Measurements from ENCODE around the gene ARFGEF2.

Gene ARFGEF2

DNA sequence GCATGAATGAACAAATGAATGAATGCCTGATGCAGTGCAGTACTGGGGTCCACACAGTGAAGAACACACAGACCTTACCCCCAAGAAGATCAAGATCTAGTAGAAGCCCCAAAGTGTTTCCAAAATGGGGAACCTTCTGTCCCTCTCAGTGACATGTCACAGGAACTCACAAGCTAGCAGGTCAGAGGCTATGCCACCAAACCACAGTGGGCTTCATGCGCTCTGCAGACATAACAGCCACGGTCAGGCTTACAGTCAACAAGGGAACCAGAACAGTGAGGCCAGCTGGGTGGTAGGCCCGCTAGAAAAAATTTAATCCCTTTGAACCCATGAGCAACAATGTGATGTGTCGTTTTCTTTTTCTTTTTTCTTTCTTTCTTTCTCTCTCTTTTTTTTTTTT is 20.2 kb upstream of the ARFGEF2 start:
- no peak for DNase-seq
- Histone ChIP-seq H3K36me3 (no peaks in the 10 kb centered on the region), H3K9me3 (ENCODE audit: severe bottlenecking) (no peaks in the 10 kb centered on the region), H3K27ac (no peak overlapping the region), H3K4me3 (ENCODE audit: low read depth, low read length) (no peak overlapping the region), H3K27me3 (ENCODE audit: insufficient read depth, low read depth, severe bottlenecking) (no peaks in the 10 kb centered on the region)
- no peak for TF ChIP-seq CTCF (IDR thresholded peaks at IDR 0.05; ENCODE audit: low read depth, low read length)

DNA sequence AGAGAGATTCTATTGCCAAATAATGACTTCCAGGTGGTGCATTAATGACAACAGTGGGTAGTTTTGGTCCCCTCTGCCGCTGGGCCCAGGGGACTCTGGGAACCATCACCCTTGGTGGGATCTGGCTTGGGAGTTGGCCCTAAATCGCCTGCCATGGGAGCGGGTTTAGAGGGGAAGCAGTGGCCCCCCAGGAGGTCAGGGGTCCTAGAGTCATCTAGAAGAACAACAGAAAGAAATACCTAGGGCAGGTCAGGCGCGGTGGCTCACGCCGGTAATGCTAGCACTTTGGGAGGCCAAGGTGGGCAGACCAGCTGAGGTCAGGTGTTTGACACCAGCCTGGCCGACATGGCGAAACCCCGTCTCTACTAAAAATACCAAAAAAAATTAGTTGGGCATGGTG is 17.8 kb upstream of the ARFGEF2 start:
- no peaks in the 10 kb centered on the region for H3K36me3 ChIP-seq
- H3K27ac ChIP-seq, result no peak overlapping the region
- H3K4me3 ChIP-seq (ENCODE audit: low read depth, low read length), result no peak overlapping the region
- no peak for TF ChIP-seq CTCF (IDR thresholded peaks at IDR 0.05; ENCODE audit: low read depth, low read length)
- no peaks in the 10 kb centered on the region for H3K9me3 ChIP-seq (ENCODE audit: severe bottlenecking)
- DNase-seq, result no peak
- no peaks in the 10 kb centered on the region for H3K27me3 ChIP-seq (ENCODE audit: insufficient read depth, low read depth, severe bottlenecking)

DNA sequence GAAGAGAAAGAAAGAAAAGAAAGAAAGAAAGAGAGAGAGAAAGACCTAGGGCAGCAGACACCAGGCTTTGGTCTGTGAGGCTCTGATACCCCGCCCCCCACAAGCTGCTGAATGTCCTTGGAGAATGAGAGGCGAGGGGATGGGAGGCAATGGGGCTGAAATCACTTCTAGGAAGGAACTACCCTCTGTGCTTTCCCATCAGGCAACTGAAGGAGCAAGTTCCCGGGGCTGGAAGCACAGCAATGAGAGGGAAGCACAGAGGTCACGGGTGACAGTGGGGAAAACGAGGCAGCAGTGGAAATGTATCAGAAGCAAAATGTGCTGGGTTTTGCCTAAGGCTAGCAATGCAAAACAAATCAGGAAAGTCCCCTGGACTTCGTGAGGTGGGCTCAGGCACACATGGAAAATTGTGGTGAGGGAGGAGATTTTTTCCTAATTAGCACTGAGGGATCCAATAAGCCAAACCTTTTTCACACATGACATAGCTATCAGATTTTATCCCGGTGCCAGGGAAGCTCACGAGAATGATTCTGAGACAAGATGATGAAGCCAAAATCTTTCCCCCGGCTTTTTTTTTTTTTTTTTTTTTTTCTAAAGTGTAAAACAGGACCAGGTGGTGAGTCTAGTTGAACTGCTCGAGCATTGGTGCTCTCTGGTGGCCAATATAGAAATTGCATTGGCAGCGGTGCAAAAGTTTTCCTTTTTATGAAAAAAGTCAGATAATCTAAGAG is 16.8 kb upstream of the ARFGEF2 start:
- Histone ChIP-seq H3K27me3 (ENCODE audit: insufficient read depth, low read depth, severe bottlenecking) (no peaks in the 10 kb centered on the region), H3K36me3 (no peaks in the 10 kb centered on the region), H3K27ac (peak overlapping the region; percentile 28; the same call in 1 of the 2 replicates), H3K4me3 (ENCODE audit: low read depth, low read length) (no peak overlapping the region), H3K9me3 (ENCODE audit: severe bottlenecking) (peaks cover 3% of the 10 kb centered on the region)
- peak; percentile 57 for TF ChIP-seq CTCF (IDR thresholded peaks at IDR 0.05; ENCODE audit: low read depth, low read length)
- DNase-seq, result peak; percentile 62

- no peak overlapping the region for H3K27ac ChIP-seq
- no peak for DNase-seq
- TF ChIP-seq CTCF (IDR thresholded peaks at IDR 0.05; ENCODE audit: low read depth, low read length), result no peak
- H3K27me3 ChIP-seq (ENCODE audit: insufficient read depth, low read depth, severe bottlenecking), result no peaks in the 10 kb centered on the region
- H3K36me3 ChIP-seq, result no peaks in the 10 kb centered on the region
- H3K4me3 ChIP-seq (ENCODE audit: low read depth, low read length), result no peak overlapping the region
- H3K9me3 ChIP-seq (ENCODE audit: severe bottlenecking), result peaks cover 7% of the 10 kb centered on the region
Measured at GRCh38 chr20:48905297-48905647, 16.2 kb upstream of the ARFGEF2 start.

GRCh38 chr20:48906221-48906877 is 15.2 kb upstream of the ARFGEF2 start:
- H3K36me3 ChIP-seq, result no peaks in the 10 kb centered on the region
- H3K27me3 ChIP-seq (ENCODE audit: insufficient read depth, low read depth, severe bottlenecking), result no peaks in the 10 kb centered on the region
- peaks cover 8% of the 10 kb centered on the region for H3K9me3 ChIP-seq (ENCODE audit: severe bottlenecking)
- TF ChIP-seq CTCF (IDR thresholded peaks at IDR 0.05; ENCODE audit: low read depth, low read length), result no peak
- no peak for DNase-seq
- no peak overlapping the region for H3K27ac ChIP-seq
- no peak overlapping the region for H3K4me3 ChIP-seq (ENCODE audit: low read depth, low read length)

Data from WERI-Rb-1 (cell line).